Measurements from ENCODE around the gene SLC49A3.
"Not testable (repeated sequence)": the region's sequence is repeated elsewhere in the genome, so short reads cannot be mapped to it uniquely, and the experiment has no call there.

The SLC49A3 gene

DNA sequence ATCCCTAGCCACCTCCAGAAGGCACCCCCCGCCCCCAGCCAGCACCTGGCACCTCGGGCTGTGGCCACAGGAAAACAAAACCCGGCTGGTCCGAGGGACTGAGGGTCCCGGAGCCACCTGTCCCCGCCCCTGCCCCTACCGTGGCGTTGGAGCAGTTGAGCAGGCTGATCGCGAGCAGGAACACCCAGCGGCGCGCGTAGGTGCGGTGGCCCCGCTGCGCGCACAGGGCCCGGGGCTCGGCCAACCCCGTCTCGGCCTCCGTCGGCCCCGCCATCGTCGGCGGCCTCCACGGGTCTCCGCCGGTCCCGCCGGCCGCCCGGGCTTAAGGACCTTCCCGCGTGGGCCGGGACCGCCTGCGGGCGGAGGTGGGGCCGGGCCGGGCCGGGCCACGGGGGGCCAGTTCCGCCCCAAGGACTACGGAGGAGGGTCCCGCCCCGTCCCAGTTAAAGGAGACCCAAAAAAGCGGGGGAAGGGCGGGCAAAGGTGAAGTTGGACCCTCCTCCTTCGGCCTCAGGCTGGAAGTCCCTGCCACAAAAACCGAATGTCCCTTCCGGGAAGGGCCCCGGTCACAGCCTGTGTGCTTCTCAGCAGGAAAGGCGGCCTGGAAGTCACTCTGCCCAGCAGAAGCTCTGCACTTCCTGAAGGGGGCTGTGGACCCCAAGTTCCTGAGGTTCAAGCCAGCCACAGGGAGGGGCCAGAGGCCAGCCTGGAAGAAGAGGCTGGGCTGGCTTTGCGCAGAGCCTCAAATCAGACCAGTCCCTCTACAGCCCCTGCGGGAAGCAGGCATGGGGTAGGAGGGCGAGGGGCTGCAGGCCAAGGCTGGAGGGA, at the start of gene SLC49A3:
TSS of gene SLC49A3 (minus strand) at position 298 of the 828 bp plus-strand sequence. CDS start at position 274, 24 bp downstream.
- TF ChIP-seq POLR2A (IDR thresholded peaks at IDR 0.05; ENCODE audit: low read length) (no peak), GATA1 (IDR thresholded peaks at IDR 0.05; ENCODE audit: low read depth, low read length) (no peak)
- DNase-seq, result no peak

DNA sequence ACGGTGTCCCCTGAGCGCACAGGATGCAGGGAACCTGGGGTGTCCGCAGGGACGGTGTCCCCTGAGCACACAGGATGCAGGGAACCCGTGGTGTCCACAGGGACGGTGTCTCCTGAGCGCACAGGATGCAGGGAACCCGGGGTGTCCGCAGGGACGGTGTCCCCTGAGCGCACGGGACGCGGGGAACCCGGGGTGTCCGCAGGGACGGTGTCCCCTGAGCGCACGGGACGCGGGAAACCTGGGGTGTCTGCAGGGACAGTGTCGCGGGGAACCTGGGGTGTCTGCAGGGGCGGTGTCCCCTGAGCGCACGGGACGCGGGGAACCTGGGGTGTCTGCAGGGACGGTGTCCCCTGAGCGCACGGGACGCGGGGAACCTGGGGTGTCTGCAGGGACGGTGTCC, 47.6 kb upstream of the SLC49A3 start:
- not testable (repeated sequence) for DNase-seq

DNA sequence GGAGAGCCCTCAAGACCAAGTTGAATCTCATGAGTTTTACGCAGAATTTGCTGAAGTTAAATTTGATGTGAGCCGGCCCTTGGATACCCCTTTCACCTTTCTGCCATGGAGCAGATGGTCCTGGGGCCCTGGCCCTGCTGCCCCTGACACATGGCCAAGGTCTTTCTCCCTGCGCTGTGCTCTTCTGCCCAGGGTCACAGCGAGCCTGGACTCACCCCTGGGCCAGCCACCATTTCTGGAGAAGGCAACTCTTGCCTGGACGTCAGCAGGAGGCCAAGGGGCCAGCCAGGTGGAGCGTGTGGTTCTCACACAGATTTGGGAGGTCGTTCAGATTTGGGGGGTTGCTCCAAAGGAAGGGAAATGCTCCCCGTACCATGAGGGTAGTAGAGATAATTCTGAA, 46.6 kb upstream of the SLC49A3 start:
- TF ChIP-seq POLR2A (IDR thresholded peaks at IDR 0.05; ENCODE audit: low read length) (no peak), GATA1 (IDR thresholded peaks at IDR 0.05; ENCODE audit: low read depth, low read length) (no peak)
- no peak for DNase-seq

DNA sequence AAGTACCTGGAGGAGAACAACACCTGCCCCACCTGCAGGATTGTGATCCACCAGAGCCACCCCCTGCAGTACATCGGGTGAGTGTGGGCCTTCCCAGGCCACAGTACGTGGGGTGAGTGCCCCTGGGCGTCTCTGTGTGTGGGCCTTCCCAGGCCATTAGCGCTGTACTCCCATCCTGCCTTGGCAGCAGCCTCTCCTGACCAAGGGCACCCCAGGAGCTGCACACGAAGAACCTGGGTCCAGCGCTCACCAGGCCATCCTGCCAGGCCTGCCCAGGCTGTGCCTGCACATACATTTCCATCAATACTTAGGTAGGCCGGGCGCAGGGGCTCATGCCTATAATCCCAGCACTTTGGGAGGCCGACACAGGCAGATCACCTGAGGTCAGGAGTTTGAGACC, 46.0 kb upstream of the SLC49A3 start:
- TF ChIP-seq GATA1 (IDR thresholded peaks at IDR 0.05; ENCODE audit: low read depth, low read length) (no peak), POLR2A (IDR thresholded peaks at IDR 0.05; ENCODE audit: low read length) (no peak)
- DNase-seq, result no peak

DNA sequence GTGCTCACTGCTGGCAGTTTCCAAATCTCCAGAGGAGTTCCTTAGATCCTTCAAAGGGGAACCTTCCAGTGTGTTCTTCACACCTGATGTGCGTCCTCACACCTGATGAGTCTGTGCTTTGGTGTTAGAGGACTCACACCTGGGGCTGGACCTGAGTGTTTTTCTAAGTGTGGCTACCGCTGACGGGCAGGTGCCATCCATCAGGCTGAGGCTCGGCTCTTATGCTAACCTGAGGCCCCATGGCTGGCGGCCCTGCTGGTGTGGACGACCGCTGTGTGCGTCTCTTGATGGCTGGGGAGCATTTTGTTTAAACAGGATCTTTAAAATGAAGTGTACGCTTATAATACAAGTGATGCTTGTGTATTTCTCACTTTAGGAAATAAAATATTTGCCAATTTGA, 45.1 kb upstream of the SLC49A3 start:
- TF ChIP-seq GATA1 (IDR thresholded peaks at IDR 0.05; ENCODE audit: low read depth, low read length) (no peak), POLR2A (IDR thresholded peaks at IDR 0.05; ENCODE audit: low read length) (no peak)
- no peak for DNase-seq

DNA sequence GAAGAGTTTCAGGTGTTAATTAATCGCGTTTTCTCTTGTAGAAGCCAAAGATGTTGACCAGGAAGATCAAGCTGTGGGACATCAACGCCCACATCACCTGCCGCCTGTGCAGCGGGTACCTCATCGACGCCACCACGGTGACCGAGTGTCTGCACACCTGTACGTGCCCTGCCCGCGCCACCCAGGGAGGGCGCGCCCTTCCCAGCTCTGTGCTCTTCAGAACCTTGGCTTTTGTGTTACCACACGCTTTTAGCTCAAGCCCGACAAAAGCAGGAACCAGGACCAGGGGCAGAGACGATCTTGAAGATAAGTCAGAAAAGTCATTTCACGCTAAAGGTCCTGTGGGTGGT, 44.7 kb upstream of the SLC49A3 start:
- no peak for DNase-seq
- TF ChIP-seq GATA1 (IDR thresholded peaks at IDR 0.05; ENCODE audit: low read depth, low read length) (no peak), POLR2A (IDR thresholded peaks at IDR 0.05; ENCODE audit: low read length) (no peak)

DNA sequence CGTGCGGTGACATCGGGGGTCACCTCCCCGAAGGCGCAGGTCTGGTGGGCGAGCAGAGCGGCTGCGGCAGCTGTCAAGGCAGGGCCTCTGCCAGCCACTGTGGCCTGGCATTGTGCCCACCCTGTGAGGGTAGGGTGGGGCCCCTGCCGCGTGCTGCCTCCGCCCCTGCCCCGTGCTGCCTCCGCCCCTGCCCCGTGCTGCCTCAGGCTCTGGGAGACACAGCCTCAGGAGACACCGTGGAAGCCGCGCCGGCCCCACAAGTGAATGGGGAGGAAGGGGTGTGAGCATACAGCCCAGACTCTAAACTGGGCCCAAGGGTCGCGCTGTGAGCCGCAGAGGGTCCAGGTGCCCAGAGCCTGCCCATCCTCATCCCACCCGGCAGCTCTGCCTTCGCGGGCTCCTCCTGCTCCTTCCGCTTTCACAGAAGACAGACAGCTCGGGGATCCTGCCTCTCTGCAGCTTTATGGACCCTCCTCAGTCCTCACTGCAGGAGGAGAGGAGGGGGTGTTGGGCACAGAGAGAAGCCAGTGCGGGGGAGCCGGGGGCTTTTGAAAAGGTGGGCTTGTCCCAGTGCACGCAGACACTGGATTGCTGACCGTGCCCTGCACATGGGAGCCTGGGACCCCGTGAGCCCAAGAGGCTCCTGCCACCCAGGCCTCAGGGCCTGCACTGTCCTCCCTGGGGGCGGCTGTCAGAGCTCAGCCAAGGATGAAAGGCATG, 44.1 kb upstream of the SLC49A3 start:
- TF ChIP-seq POLR2A (IDR thresholded peaks at IDR 0.05; ENCODE audit: low read length) (no peak), GATA1 (IDR thresholded peaks at IDR 0.05; ENCODE audit: low read depth, low read length) (no peak)
- peak in 1 of 2 experiments; percentile 37 for DNase-seq

DNA sequence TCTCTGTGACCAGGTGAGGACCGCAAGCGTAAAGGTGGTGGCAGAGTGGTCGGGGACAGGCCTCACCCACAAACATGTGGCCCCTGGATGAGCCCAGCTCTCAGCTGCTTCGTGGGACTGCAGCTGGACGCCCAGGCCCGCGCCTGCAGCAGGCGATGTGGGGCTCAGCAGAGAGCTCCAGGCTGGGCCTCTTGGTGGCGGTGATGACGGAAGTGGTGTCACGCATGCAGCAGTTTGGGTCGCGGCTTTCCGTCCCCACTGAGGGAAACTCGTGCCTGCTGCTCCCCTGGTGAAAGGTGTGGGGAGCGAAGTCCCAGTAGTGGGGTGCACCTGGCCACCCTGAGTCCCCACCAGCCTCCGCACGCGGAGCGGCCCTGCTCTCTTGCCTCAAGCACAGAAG, 43.5 kb upstream of the SLC49A3 start:
- peak; percentile 34 to 52 for DNase-seq
- TF ChIP-seq POLR2A (IDR thresholded peaks at IDR 0.05; ENCODE audit: low read length) (no peak), GATA1 (IDR thresholded peaks at IDR 0.05; ENCODE audit: low read depth, low read length) (no peak)

DNA sequence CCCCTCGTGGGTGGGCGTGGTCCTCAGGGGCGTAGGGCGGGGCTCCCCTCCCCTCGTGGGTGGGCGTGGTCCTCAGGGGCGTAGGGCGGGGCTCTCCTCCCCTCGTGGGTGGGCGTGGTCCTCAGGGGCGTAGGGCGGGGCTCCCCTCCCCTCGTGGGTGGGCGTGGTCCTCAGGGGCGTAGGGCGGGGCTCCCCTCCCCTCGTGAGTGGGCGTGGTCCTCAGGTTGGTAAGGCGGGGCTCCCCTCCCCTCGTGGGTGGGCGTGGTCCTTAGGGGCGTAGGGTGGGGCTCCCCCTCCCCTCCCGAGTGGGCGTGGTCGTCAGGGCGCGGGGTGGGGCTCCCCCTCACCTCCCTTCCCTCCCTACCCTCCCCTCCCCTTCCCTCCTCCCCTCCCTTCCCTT, 43.0 kb upstream of the SLC49A3 start:
- DNase-seq, result peak; percentile 35 to 53

DNA sequence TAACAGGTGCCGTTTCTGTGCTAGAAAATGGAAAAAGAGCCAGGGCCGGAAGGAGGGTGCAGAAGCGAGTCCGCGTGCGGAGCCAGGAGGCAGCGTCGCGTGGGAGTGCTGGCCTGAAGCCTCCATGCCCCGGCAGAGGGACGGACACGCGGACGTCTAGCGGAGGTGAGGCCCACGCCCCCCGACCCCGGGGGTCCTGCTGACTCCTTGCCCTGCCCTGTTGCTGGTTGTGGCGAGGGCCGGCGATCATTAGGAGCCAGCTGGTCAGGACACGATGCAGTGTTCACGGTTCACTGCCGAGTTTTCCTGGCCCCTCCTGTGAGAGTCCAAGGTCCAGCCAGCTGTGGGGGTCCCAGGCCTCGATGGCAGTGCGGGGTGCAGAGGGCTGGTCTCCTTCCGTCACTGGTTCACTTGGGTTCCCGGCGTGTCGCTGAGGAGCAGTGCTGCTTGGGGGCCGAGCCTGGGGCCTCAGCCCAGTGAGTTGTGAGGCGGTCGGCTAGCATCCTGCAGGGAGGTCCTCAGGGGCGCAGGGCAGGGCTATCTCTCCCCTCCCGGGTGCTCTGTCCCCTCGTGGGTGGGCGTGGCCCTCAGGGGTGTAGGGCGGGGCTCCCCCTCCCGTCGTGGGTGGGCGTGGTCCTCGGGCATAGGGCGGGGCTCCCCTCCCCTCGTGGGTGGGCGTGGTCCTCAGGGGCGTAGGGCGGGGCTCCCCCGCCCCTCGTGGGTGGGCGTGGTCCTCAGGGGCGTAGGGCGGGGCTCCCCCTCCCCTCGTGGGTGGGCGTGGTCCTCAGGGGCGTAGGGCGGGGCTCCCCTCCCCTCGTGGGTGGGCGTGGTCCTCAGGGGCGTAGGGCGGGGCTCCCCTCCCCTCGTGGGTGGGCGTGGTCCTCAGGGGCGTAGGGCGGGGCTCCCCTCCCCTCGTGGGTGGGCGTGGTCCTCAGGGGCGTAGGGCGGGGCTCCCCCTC, 42.3 kb upstream of the SLC49A3 start:
- peak; percentile 30 to 35 for DNase-seq

DNA sequence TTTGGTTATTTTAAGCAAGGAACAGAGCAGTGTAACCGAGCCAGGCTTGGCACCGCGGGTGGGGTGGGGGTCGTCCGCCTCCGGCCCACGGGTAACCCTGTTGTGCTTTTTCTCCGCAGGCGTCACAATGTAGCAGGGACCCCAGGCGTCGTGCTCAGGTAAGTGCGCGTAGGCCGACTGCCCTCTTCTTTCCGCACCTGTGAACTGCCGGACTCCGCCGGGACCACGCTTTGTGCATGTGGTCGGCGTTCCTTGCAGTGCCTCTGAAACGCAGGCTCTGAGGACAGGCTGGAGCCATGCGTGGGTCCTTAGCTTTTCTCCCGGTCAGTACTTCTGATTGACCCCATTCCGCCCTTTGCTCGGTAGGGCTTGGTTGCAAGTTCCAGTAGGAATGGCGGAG, 41.6 kb upstream of the SLC49A3 start:
- no peak for DNase-seq
- no peak for TF ChIP-seq GATA1 (IDR thresholded peaks at IDR 0.05; ENCODE audit: low read depth, low read length)
- no peak for TF ChIP-seq POLR2A (IDR thresholded peaks at IDR 0.05; ENCODE audit: low read length)

DNA sequence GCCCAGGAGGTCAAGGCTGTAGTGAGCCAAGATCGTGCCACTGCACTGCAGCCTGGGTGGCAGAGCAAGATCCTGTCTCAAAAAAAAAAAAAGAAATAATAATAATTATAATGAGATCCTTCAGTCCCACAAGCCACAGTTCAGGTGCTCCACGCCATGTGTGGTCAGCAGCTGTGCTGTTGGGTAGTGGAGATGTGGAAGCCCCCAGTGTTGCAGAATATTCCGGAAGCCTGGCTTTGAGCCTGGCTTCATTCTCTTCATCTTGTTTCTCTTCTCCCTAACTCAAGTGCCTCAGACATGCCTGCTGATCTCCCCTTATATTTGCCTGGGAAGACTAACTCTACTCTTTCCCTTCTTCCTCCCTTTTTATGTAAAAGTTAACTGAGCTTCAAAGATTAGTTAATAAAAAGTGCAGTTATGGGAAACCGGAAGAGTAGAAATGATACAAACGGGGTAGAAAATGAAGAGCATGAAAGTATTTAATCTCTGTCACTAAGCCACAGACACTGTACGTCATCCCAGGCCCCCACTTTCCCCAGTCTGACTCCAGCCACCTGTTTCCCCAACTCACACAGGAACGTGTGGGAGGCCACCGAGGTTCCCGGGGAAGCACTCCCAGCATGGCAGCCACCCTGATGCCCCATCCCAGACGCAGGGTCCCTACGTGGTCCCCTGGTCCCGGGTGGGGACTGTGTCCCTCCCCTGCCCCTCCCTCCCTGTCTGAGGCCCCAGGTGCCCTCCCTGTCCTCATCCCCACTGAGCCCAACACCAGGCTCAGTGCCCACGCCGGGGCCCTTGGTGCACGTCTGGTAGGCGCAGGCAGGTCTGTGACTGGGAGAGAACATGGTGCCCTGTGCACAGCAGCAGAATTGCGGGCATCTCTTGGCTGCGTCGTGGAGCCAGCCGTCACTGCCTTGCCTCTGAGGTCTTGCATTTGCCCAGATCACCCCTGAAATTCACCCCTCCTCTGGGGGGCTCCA, 40.7 kb upstream of the SLC49A3 start:
- no peak for TF ChIP-seq GATA1 (IDR thresholded peaks at IDR 0.05; ENCODE audit: low read depth, low read length)
- no peak for TF ChIP-seq POLR2A (IDR thresholded peaks at IDR 0.05; ENCODE audit: low read length)
- no peak for DNase-seq

DNA sequence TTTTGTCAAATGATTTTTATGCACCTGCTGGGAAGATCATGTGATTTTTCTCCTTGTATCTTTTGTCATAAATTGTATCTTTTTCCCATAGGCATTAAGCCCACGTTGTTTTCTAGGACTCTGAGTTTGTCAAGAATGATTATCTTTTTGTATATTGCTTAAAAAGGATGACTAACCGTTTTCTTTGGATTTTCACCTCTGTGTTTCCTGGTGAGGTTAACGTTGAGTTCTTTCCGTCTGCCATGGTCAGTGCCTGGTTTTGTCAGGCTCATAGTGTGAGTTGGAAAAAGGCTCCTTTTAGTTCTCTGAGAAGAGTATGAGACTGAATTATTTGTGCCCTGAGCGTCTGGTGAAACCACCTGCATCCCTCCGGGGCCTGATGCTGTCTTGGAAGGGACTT, 38.6 kb upstream of the SLC49A3 start:
- DNase-seq, result no peak
- TF ChIP-seq GATA1 (IDR thresholded peaks at IDR 0.05; ENCODE audit: low read depth, low read length), result no peak
- no peak for TF ChIP-seq POLR2A (IDR thresholded peaks at IDR 0.05; ENCODE audit: low read length)

All from erythroblast (primary cell).